Endothelial cell of umbilical vein (primary cell): Measurements from ENCODE around the gene PGAM5. TPM values are rescaled to one million over a fixed set of nuclear protein-coding genes. Genes with fewer than 3 reads are reported as not detected.

Source experiments
- Bru-seq: library from RNA; stranded (reverse); fragments of 400-500 nt; gene quantifications from one replicate; lab custom pipeline; 2021; lab: Mats Ljungman, UMichigan
- BruChase-seq, 2 experiments: library from RNA; stranded (reverse); fragments of 400-500 nt; gene quantifications; one replicate each; lab custom pipeline; 2021; lab: Mats Ljungman, UMichigan
- BruUV-seq: library from RNA; stranded (reverse); fragments of 400-500 nt; replicated peaks from 2 replicates; lab custom pipeline; 2021; lab: Mats Ljungman, UMichigan
- CTCF ChIA-PET: fragments of 300-600, 350-600 bp; sonication (Branson Sonifier 250); formaldehyde crosslinking; loops from one replicate; lab custom pipeline; 2021; ENCODE audit warnings: antibody characterized with exemption, inconsistent platforms; lab: Charles Lee
- POLR2A ChIA-PET: fragments of 300-600, 350-600 bp; sonication (Branson Sonifier 250); formaldehyde crosslinking; loops from one replicate; lab custom pipeline; 2021; ENCODE audit warnings: antibody characterized with exemption, inconsistent platforms; lab: Charles Lee
- DNase-seq: peaks from one replicate; pipeline ENCODE4 v3.0.0-alpha.2; 2011; ENCODE audit warnings: low read depth, low spot score
- FAIRE-seq: peaks from 2 replicates; lab custom pipeline; 2011; peaks lifted over from hg19 to GRCh38; lab: Jason Lieb, UNC
- H2AFZ ChIP-seq: 2 replicates; pipeline ENCODE4 v1.6.0; 2012; ENCODE audit warnings: low read depth, low read length, control low read depth, inconsistent platforms
- H3K27ac ChIP-seq: 2 replicates; pipeline ENCODE4 v1.5.1; 2011; ENCODE audit warnings: low read depth, mild to moderate bottlenecking, control low read depth, low read length, moderate library complexity; ENCODE audit not compliant: insufficient read depth
- H3K27me3 ChIP-seq, 2 experiments: 2 replicates each; pipeline versions ENCODE4 v1.6.0 to v1.6.1; 2011; ENCODE audit warnings: low read length in 2 of 2, mixed read lengths in 1 of 2; ENCODE audit not compliant: control insufficient read depth in 2 of 2, insufficient read depth in 2 of 2
- H3K36me3 ChIP-seq, 2 experiments: 2 replicates in 1 of 2; 3 replicates in 1 of 2; pipeline ENCODE4 v1.5.1; 2011; ENCODE audit warnings: low read length in 2 of 2, mild to moderate bottlenecking in 1 of 2, moderate library complexity in 1 of 2; ENCODE audit not compliant: control insufficient read depth in 2 of 2, insufficient read depth in 2 of 2; ENCODE audit errors: extremely low read depth in 1 of 2
- H3K4me1 ChIP-seq: 3 replicates; pipeline ENCODE4 v1.5.1; 2011; ENCODE audit warnings: mild to moderate bottlenecking, low read length; ENCODE audit not compliant: control insufficient read depth, insufficient read depth; ENCODE audit errors: extremely low read depth
- H3K4me2 ChIP-seq: 2 replicates; pipeline ENCODE4 v1.6.1; 2011; ENCODE audit warnings: low read length, control low read depth, mixed read lengths; ENCODE audit not compliant: insufficient read depth
- H3K4me3 ChIP-seq, 3 experiments: fragments of 200-600 bp in 1 of 3; sonication (generic), shearing (Covaris generic) in 1 of 3; replicated peaks in 1 of 3; 2 replicates each; pipeline ENCODE4 v1.5.1; 2011 to 2016; ENCODE audit warnings: control low read depth in 3 of 3, low read length in 3 of 3, mild to moderate bottlenecking in 2 of 3, inconsistent platforms in 1 of 3, low read depth in 1 of 3, moderate library complexity in 1 of 3; ENCODE audit not compliant: insufficient read depth in 1 of 3
- H3K79me2 ChIP-seq: 2 replicates; pipeline ENCODE4 v1.6.0; 2012; ENCODE audit warnings: low read length, inconsistent platforms; ENCODE audit not compliant: control insufficient read depth, insufficient read depth
- H3K9ac ChIP-seq: replicated peaks from 2 replicates; pipeline ENCODE3; 2011; ENCODE audit warnings: low read length, control low read depth; ENCODE audit not compliant: insufficient read depth; ENCODE audit errors: extremely low read depth
- H3K9me1 ChIP-seq: replicated peaks from 3 replicates; pipeline ENCODE4 v1.6.0; 2011; ENCODE audit warnings: mild to moderate bottlenecking, low read length; ENCODE audit not compliant: control insufficient read depth, insufficient read depth; ENCODE audit errors: extremely low read depth
- H3K9me3 ChIP-seq: replicated peaks from 2 replicates; pipeline ENCODE4 v1.5.1; 2012; ENCODE audit warnings: low read length, inconsistent platforms; ENCODE audit not compliant: control insufficient read depth, insufficient read depth
- H4K20me1 ChIP-seq: replicated peaks from 2 replicates; pipeline ENCODE3; 2011; ENCODE audit warnings: mild to moderate bottlenecking, low read length; ENCODE audit not compliant: control insufficient read depth, insufficient read depth; ENCODE audit errors: extremely low read depth
- CTCF ChIP-seq, 2 donors: IDR thresholded peaks; 1 replicate in 1 of 2; 2 replicates in 1 of 2; pipeline ENCODE4 v1.5.1; 2011; ENCODE audit warnings: low read length in 2 of 2, mild to moderate bottlenecking in 2 of 2, moderate library complexity in 2 of 2, control low read depth in 1 of 2, inconsistent platforms in 1 of 2, low read depth in 1 of 2; ENCODE audit not compliant: insufficient read depth in 1 of 2; ENCODE audit errors: extremely low read depth in 1 of 2
- EZH2 ChIP-seq: IDR thresholded peaks from 2 replicates; pipeline ENCODE4 v1.6.1; 2012; ENCODE audit warnings: borderline replicate concordance, low read depth, mild to moderate bottlenecking, moderate library complexity, low read length, inconsistent platforms; ENCODE audit not compliant: severe bottlenecking
- FOS ChIP-seq: IDR thresholded peaks from 2 replicates; pipeline ENCODE4 v1.6.1; 2011; ENCODE audit warnings: mild to moderate bottlenecking, low read length, moderate library complexity, borderline replicate concordance; ENCODE audit not compliant: insufficient read depth
- GATA2 ChIP-seq: IDR thresholded peaks from 2 replicates; pipeline ENCODE4 v1.7.0; 2011; ENCODE audit warnings: low read depth, mild to moderate bottlenecking, moderate library complexity, mixed read lengths, low read length; ENCODE audit not compliant: insufficient read length, insufficient read depth
- JUN ChIP-seq: IDR thresholded peaks from 2 replicates; pipeline ENCODE4 v1.6.1; 2011; ENCODE audit warnings: borderline replicate concordance, low read depth; ENCODE audit not compliant: insufficient read length, insufficient read depth
- MAX ChIP-seq: IDR thresholded peaks from 2 replicates; pipeline ENCODE4 v1.6.1; 2011; ENCODE audit not compliant: insufficient read depth, insufficient read length
- MYC ChIP-seq: IDR thresholded peaks from one replicate; pipeline ENCODE4 v1.6.1; 2011; ENCODE audit warnings: mild to moderate bottlenecking, low read depth, low read length
- POLR2A ChIP-seq: IDR thresholded peaks from 2 replicates; pipeline ENCODE4 v1.6.1; 2012; ENCODE audit warnings: low read depth, mild to moderate bottlenecking, control low read depth, low read length
- POLR2AphosphoS5 ChIP-seq: IDR thresholded peaks from 2 replicates; pipeline ENCODE4 v1.6.1; 2012; ENCODE audit warnings: low read depth, mild to moderate bottlenecking, control low read depth, low read length, moderate library complexity; ENCODE audit not compliant: insufficient read depth
- dilution Hi-C: fragments of 300-500 bp; cut with MboI; formaldehyde crosslinking; loops from one replicate; pipeline ENCODE4 v1.15.0; 2019; ENCODE audit warnings: low sequenced_read_pairs; ENCODE audit not compliant: extremely low pct_ligation_motif_present
- intact Hi-C: fragments of 100-400 bp; cut with micrococcal nuclease; formaldehyde crosslinking; loops from one replicate; pipeline ENCODE4 v1.10.0; 2022
- long read RNA-seq: library from polyadenylated mRNA; stranded (forward); transcript quantifications from one replicate; pipeline ENCODE4 v2.0.0, GENCODE V29; 2021
- polyA minus RNA-seq, 3 experiments: library from RNA; depleted of rRNA, polyadenylated mRNA; stranded (reverse); fragments of >200 nt; gene quantifications; 1 replicate in 1 of 3; 2 replicates in 2 of 3; pipeline ENCODE4 v1.2.3, GENCODE V29; 2011
- polyA plus RNA-seq, 4 experiments: library from polyadenylated mRNA; depleted of rRNA in 3 of 4; stranded (reverse) in 3 of 4; unstranded in 1 of 4; fragments of >200 nt; gene quantifications; 2 replicates each; pipeline versions ENCODE4 v1.2.1 to v1.2.3, GENCODE V29; 2011 to 2012; ENCODE audit warnings: missing spikeins in 1 of 4
- total RNA-seq: library from RNA; stranded (reverse); gene quantifications from 2 replicates; pipeline ENCODE4 v1.2.3, GENCODE V29; 2021

Gene PGAM5
- 45.7 and 52.8 TPM in 2 replicates for total RNA-seq
- polyA plus RNA-seq: 23.1 and 34.1 TPM in 2 replicates
- 25.6 and 29.1 TPM in 2 replicates for polyA plus RNA-seq (2011; cell fraction: cytosol; rRNA removed)
- 14.0 and 16.6 TPM in 2 replicates for polyA plus RNA-seq (2011; cell fraction: nucleus; rRNA removed)
- polyA plus RNA-seq (2012): 35.6 and 43.2 TPM in 2 replicates
- 31.2 and 39.4 TPM in 2 replicates for polyA minus RNA-seq
- polyA minus RNA-seq (2011; cell fraction: cytosol; rRNA and poly(A)+ RNA removed): 105 TPM
- polyA minus RNA-seq (2011; cell fraction: nucleus; rRNA and poly(A)+ RNA removed): 8.9 and 12.9 TPM in 2 replicates
- percentile 55 among the genes with signal in this experiment for Bru-seq, nascent RNA
- BruChase-seq, experiment 1, labeled RNA remaining after a 6-hour chase: percentile 91 among the genes with signal in this experiment
- percentile 76 among the genes with signal in this experiment for BruChase-seq, experiment 2, labeled RNA remaining after a 2-hour chase
- long read RNA-seq, transcript PGAM5-203 (6 exons, 2,834 nt): major isoform, 13 of 32 reads
- long read RNA-seq, partial matches to known transcripts: 0 of 32 reads
- long read RNA-seq, other reads (novel, unspliced or antisense): 17 of 32 reads

- peak; percentile 82 for DNase-seq
Measured at GRCh38 chr12:132710405-132711079, at the start of gene PGAM5. PGAM5 (plus strand) TSS chr12:132710842; CDS start chr12:132710877, 35 bp downstream.

More at GRCh38 chr12:132710405-132711079, at the start of gene PGAM5:
- no TSS peak for BruUV-seq
- Histone ChIP-seq H3K27ac (peak within 1 kb of the TSS; percentile 19), H3K36me3 (peaks cover 0 to 4% of the 10 kb centered on the region in 2 experiments), H3K4me3 (peak within 1 kb of the TSS; percentile 75 to 97 (median 97)), H3K27me3 (no peaks in the 10 kb centered on the region), H3K9me3 (no peaks in the 10 kb centered on the region), H2AFZ (peak within 1 kb of the TSS; percentile 86), H3K4me1 (peaks cover 5% of the 10 kb centered on the region), H3K9me1 (no peaks in the 10 kb centered on the region), H3K9ac (peak within 1 kb of the TSS; percentile 58), H3K4me2 (peak within 1 kb of the TSS; percentile 89), H3K79me2 (peaks cover 40% of the 10 kb centered on the region), H4K20me1 (no peaks in the 10 kb centered on the region)
- ChIA-PET CTCF (no interaction called here), POLR2A (no interaction called here)
- intact Hi-C loops (loop anchor here (1.0 to 2.0 kb wide), 2 partner anchors 23 to 52 kb away; partner anchors contain the start of genes POLE and PXMP2), dilution Hi-C loops (no loop called here)
- FAIRE-seq: peak; percentile 77
- peak; percentile 91 for TF ChIP-seq POLR2AphosphoS5
- TF ChIP-seq JUN: no peak
- TF ChIP-seq POLR2A: peak; percentile 88
- TF ChIP-seq GATA2: no peak
- no peak for TF ChIP-seq EZH2
- TF ChIP-seq CTCF (IDR thresholded peaks at IDR 0.05; ENCODE audit: extremely low read depth in 1 of 2, insufficient read depth in 1 of 2, low read depth in 1 of 2, low read length in 2 of 2): no peak
- no peak for TF ChIP-seq MYC
- TF ChIP-seq MAX: no peak
- TF ChIP-seq FOS: no peak
